HFFc6 (cell line): ENCODE measurements around the gene OR1Q1. TPM values are rescaled to one million over a fixed set of nuclear protein-coding genes. Genes with fewer than 3 reads are reported as not detected.
"Not testable (repeated sequence)": the region's sequence is repeated elsewhere in the genome, so short reads cannot be mapped to it uniquely, and the experiment has no call there.

ENCODE experiments used
- DNase-seq: peaks from one replicate; pipeline ENCODE4 v3.0.0-alpha.2; 2018
- H3K27ac Mint-ChIP-seq: 2 replicates; pipeline ENCODE4 v1.8.0; 2020; ENCODE audit warnings: mild to moderate bottlenecking, mixed read lengths
- H3K27me3 Mint-ChIP-seq: 2 replicates; pipeline ENCODE4 v1.8.0; 2021; ENCODE audit warnings: mild to moderate bottlenecking, moderate library complexity, mixed read lengths; ENCODE audit not compliant: insufficient read depth
- H3K36me3 Mint-ChIP-seq: 2 replicates; pipeline ENCODE4 v1.8.0; 2021; ENCODE audit warnings: low read depth, mixed read lengths
- H3K4me1 Mint-ChIP-seq: 2 replicates; pipeline ENCODE4 v1.8.0; 2020; ENCODE audit warnings: low read depth, mixed read lengths
- H3K4me3 Mint-ChIP-seq: 2 replicates; pipeline ENCODE4 v1.8.0; 2020; ENCODE audit warnings: mild to moderate bottlenecking, moderate library complexity, mixed read lengths
- H3K9me3 Mint-ChIP-seq: 2 replicates; pipeline ENCODE4 v1.8.0; 2020; ENCODE audit warnings: mild to moderate bottlenecking, mixed read lengths
- CTCF ChIP-seq: fragments of 200-600 bp; sonication (generic); IDR thresholded peaks from 2 replicates; pipeline ENCODE4 v1.5.0; 2021; ENCODE audit warnings: antibody characterized with exemption, mild to moderate bottlenecking
- long read RNA-seq: library from polyadenylated mRNA; unstranded; transcript quantifications from one replicate; pipeline ENCODE4 v2.0.0, GENCODE V29; 2019
- total RNA-seq, 6 experiments: library from RNA; stranded (reverse); fragmentation: NEBNext Ultra II Directional; extraction: Animal tissue kit (Norgen Biotek cat#: 25700); gene quantifications; 2 replicates in 1 of 6; 3 replicates in 5 of 6; pipeline ENCODE4 v1.2.3, GENCODE V29; 2021

OR1Q1 gene, protein sequence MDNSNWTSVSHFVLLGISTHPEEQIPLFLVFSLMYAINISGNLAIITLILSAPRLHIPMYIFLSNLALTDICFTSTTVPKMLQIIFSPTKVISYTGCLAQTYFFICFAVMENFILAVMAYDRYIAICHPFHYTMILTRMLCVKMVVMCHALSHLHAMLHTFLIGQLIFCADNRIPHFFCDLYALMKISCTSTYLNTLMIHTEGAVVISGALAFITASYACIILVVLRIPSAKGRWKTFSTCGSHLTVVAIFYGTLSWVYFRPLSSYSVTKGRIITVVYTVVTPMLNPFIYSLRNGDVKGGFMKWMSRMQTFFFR
- not detected for total RNA-seq
- long read RNA-seq = 0 reads

DNA sequence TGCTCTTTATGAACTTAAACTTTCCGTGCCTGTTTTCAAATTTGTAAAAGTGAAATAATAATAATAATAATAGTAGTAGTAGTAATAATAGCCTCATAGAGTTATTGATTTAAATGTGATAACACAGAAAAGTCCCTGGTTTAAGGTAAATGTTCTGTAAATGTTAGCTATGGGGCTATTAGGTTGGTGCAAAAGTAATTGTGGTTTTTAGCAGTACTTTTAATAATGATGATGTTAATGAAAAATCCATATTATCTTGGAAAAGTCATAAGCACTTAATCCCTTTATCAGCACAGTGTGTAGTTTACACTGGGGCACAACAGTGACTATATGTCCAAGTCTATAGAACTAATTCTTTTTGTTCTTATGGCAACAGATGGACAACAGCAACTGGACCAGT lies at the start of gene OR1Q1:
OR1Q1 (plus strand) TSS at position 377 of the 400 bp plus-strand sequence; CDS start at position 377, 0 bp downstream.
- Mint-ChIP-seq H3K27ac (no peak within 1 kb of the TSS), H3K4me3 (no peak within 1 kb of the TSS), H3K36me3 (no peaks in the 10 kb centered on the region), H3K4me1 (no peaks in the 10 kb centered on the region), H3K27me3 (no peaks in the 10 kb centered on the region), H3K9me3 (peaks cover 3% of the 10 kb centered on the region; the same call in 1 of the 2 replicates)
- no peak for TF ChIP-seq CTCF
- DNase-seq = no peak

DNA sequence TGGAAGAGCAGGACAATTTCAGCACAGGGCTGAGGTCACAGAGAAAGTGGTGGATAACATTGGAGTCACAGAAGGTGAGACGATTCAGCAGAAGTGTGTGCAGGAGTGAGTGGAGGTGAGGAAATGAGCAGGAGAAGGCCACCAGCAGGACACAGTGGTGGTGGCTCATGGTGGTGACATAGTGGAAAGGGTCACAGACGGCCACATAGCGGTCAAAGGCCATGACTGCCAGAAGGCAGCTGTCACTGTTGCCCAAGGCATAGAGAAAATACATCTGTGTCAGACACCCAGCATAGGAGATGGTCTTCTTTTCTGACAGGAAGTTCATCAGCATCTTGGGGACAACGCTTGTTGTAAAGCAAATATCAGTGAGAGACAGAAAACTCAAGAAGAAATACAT lies 46.6 kb upstream of the OR1Q1 start:
- no peaks in the 10 kb centered on the region for H3K9me3 Mint-ChIP-seq
- H3K27me3 Mint-ChIP-seq = peaks cover 5% of the 10 kb centered on the region; the same call in 1 of the 2 replicates
- H3K27ac Mint-ChIP-seq = no peak overlapping the region
- no peak for DNase-seq
- TF ChIP-seq CTCF = no peak
- H3K4me3 Mint-ChIP-seq = no peak overlapping the region
- no peaks in the 10 kb centered on the region for H3K36me3 Mint-ChIP-seq
- no peaks in the 10 kb centered on the region for H3K4me1 Mint-ChIP-seq

- H3K27me3 Mint-ChIP-seq = peaks cover 6% of the 10 kb centered on the region; the same call in 1 of the 2 replicates
- DNase-seq = no peak
- no peaks in the 10 kb centered on the region for H3K4me1 Mint-ChIP-seq
- H3K36me3 Mint-ChIP-seq = no peaks in the 10 kb centered on the region
- H3K27ac Mint-ChIP-seq = no peak overlapping the region
- TF ChIP-seq CTCF = no peak
- H3K4me3 Mint-ChIP-seq = no peak overlapping the region
- no peaks in the 10 kb centered on the region for H3K9me3 Mint-ChIP-seq
Observed at GRCh38 chr9:122572456-122572855, 42.1 kb upstream of the OR1Q1 start.

GRCh38 chr9:122579874-122580273 lies 34.7 kb upstream of the OR1Q1 start:
- peaks cover 2% of the 10 kb centered on the region; the same call in 1 of the 2 replicates for H3K27me3 Mint-ChIP-seq
- H3K4me3 Mint-ChIP-seq = no peak overlapping the region
- H3K36me3 Mint-ChIP-seq = no peaks in the 10 kb centered on the region
- H3K27ac Mint-ChIP-seq = no peak overlapping the region
- TF ChIP-seq CTCF = no peak
- H3K4me1 Mint-ChIP-seq = peaks cover 9% of the 10 kb centered on the region
- DNase-seq = no peak
- no peaks in the 10 kb centered on the region for H3K9me3 Mint-ChIP-seq

- H3K9me3 Mint-ChIP-seq = no peaks in the 10 kb centered on the region
- peaks cover 9% of the 10 kb centered on the region for H3K4me1 Mint-ChIP-seq
- no peak for TF ChIP-seq CTCF
- peaks cover 2% of the 10 kb centered on the region; the same call in 1 of the 2 replicates for H3K27me3 Mint-ChIP-seq
- no peaks in the 10 kb centered on the region for H3K36me3 Mint-ChIP-seq
- peak; percentile 51 for DNase-seq
- peak overlapping the region; percentile 11; the same call in 1 of the 2 replicates for H3K27ac Mint-ChIP-seq
- no peak overlapping the region for H3K4me3 Mint-ChIP-seq
Observed at GRCh38 chr9:122580360-122580759, 34.2 kb upstream of the OR1Q1 start.

GRCh38 chr9:122583284-122583683 lies 31.3 kb upstream of the OR1Q1 start, which contains the start of gene OR1L8:
Gene OR1L8 (minus strand): TSS chr9:122583384. CDS start chr9:122568477, 14,907 bp downstream.
- DNase-seq, H3K27ac Mint-ChIP-seq, H3K27me3 Mint-ChIP-seq, H3K4me1 Mint-ChIP-seq, H3K9me3 Mint-ChIP-seq, H3K36me3 Mint-ChIP-seq, H3K4me3 Mint-ChIP-seq: not testable (repeated sequence)
